Gastrocnemius medialis (tissue), 4 donors: ENCODE measurements around the gene PTPRN2.

Experiments
- POLR2A ChIP-seq, 2 donors: fragments of 450-650 bp; IDR thresholded peaks; one replicate each; pipeline ENCODE4 v1.6.1; 2017; ENCODE audit warnings: antibody characterized with exemption in 2 of 2, mild to moderate bottlenecking in 2 of 2, moderate library complexity in 2 of 2
- TF ChIP-seq, protein P1 (sequence below), 5 experiments: fragments of 450-650 bp in 3 of 5; fragments of 200-600 bp in 2 of 5; sonication (generic) in 2 of 5; IDR thresholded peaks in 4 of 5; conservative IDR thresholded peaks in 1 of 5; 1 replicate in 4 of 5; 2 replicates in 1 of 5; pipeline ENCODE4 v1.5.1; 2016 to 2019; ENCODE audit warnings: antibody characterized with exemption in 5 of 5, mild to moderate bottlenecking in 3 of 5, moderate library complexity in 3 of 5

DNA sequence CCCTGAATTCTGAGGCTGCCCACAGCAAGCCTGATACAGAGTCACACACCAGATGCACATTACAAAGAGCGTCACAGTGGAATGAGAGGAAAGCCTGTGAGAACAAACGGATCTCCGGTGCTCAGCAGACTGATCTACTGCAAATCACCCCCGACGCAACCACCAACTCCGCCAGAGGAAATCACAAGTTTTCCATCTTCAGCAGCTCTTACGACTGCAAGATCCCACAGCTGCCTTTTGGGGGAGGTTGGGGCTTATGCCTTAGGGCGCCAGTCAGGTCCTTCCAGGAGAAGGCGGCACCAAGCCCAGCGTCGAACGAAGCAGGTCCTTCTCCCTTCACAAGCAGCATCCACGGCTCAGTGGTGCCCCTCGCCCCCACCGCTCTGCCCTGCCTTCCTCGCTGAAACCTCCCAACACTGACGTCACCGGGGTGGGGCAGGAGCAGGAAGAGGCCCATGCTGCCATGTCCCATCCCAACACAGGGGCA lies 32.5 kb downstream of the PTPRN2 start:
- no peak for TF ChIP-seq POLR2A (IDR thresholded peaks at IDR 0.05)
- TF ChIP-seq, protein P1, sequence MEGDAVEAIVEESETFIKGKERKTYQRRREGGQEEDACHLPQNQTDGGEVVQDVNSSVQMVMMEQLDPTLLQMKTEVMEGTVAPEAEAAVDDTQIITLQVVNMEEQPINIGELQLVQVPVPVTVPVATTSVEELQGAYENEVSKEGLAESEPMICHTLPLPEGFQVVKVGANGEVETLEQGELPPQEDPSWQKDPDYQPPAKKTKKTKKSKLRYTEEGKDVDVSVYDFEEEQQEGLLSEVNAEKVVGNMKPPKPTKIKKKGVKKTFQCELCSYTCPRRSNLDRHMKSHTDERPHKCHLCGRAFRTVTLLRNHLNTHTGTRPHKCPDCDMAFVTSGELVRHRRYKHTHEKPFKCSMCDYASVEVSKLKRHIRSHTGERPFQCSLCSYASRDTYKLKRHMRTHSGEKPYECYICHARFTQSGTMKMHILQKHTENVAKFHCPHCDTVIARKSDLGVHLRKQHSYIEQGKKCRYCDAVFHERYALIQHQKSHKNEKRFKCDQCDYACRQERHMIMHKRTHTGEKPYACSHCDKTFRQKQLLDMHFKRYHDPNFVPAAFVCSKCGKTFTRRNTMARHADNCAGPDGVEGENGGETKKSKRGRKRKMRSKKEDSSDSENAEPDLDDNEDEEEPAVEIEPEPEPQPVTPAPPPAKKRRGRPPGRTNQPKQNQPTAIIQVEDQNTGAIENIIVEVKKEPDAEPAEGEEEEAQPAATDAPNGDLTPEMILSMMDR (IDR thresholded peaks at IDR 0.05 in 4 of 5, conservative IDR thresholded peaks at IDR 0.05 in 1 of 5) = no peak
